AG08395 (cell line): ENCODE results near the gene NOP14.
"Not testable (repeated sequence)": the region's sequence is repeated elsewhere in the genome, so short reads cannot be mapped to it uniquely, and the experiment has no call there.

Experiments
- DNase-seq: peaks from one replicate; pipeline ENCODE4 v3.0.0; 2012; ENCODE audit warnings: mixed read lengths, low spot score

NOP14 gene

DNA sequence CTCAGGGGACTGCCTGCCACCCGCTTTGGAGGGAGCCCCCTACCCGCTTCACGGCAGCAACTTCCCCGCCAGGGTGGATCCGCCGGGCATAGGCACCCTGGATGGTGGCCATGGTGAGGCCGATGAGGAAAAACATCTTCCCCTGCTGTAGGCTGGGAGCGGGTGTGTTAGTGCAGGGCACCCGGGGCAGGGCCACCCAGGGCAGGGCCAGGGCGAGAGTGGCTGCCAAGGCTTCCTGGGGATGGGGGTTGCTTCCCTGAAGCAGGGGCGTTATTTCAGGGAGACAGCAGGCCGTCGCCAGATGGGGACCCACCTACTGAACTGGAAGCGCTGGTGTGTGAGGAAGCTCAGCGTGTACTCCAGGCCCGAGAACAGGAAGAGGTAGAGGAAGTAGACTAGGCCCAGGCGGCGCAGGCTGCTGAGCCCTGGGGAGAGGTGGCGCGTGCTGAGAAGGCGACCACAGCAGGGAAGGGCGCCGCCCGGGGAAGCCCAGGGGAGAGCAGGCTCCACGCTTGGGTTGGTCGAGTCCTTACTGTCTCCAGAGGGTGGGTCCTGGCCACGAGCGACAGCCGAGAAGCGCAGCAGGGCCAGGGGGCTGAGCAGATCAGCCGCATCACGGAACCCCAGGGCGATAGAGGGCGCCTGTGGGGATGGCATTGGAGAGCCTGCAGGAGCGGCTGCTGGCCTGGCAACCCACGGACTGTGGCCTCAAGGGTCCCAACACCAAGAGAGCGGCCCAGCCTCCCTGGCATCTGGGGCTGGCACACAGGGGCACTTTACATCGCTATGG, 31.5 kb downstream of the NOP14 start:
- DNase-seq, result no peak

DNA sequence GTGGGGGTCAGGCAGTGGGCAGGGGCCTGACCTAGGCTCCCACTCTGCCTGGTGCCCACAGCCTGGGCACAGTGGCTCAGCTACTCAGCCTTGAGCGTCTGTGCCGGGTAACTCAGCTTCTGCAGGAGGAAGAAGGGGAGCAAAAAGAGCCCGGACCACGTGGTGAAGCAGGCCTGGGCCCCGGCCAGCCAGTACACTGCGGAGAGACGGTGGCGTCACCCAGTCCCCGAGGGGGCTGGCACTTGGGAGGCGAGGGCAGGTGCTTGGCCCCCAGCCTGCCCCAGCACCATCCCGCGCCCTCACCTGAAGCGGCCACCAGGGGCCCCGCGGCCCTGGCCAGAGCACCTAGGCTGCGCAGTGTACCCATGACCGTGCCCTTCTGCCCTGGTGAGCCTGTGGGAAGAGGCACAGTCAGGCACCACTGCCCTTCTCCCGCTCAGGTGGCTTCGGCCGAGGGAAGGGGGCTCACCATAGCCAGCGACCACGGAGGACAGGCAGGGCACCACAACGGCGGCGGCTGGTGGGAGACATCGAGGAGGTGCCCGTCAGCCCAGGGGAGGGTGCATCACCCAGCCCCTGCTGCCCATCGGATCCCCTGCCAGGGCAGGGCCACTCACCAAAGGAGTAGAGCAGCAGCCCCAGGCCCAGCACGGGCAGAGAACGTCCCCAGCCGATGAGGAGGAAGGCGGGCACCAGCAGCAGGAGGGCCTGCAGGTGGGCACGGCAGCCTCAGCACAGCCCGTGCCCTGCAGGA, 32.3 kb downstream of the NOP14 start:
- DNase-seq, result no peak

DNA sequence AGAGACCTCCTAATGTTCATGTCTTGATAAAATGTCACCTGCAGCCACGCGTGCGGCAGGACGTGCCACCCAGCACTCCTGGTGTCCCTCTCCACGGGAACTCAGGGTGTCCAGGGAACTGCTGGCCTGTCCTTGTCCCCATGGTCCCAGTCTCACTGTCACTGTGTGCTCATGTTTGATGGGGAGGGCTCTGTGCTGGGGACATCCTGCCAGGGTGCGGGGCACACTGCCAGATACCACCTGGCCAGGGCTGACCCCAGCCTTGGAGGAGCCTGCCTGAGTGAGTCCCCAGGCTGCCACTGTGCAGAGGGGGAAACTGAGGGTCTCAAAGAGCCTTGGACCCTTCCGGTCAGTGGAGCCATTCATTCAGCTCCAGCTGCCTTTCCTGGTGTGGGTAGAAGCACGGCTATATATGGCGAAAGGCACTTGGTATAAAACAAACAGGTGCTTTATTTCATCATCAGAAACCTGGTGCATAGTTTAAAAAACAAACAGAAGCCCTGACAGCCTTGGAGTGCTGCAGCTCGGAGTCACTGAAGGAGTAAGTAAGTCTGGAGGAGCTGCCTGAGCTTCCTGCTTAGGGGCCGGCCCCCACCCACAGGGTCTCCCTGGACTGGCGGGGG, 33.0 kb downstream of the NOP14 start:
- DNase-seq, result no peak

DNA sequence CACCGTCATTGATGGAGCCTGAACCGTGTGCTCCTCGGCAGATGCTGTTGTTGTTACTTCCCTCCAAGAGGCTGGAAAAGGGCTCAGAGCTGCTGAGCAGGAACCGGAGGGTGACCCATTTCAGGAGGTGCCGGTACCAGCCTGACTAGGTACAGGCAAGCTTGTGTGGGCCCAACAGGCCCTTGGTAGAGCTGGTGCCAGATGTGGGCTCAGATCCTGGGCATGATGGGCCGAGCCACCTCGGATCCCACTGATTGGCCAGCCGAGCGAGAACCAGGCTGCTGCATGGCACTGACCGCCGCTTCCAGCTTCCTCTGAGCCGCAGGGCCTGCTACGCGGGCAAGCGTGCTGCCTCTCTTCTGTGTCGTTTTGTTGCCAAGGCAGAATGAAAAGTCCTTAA, 33.7 kb downstream of the NOP14 start:
- DNase-seq, result no peak

DNA sequence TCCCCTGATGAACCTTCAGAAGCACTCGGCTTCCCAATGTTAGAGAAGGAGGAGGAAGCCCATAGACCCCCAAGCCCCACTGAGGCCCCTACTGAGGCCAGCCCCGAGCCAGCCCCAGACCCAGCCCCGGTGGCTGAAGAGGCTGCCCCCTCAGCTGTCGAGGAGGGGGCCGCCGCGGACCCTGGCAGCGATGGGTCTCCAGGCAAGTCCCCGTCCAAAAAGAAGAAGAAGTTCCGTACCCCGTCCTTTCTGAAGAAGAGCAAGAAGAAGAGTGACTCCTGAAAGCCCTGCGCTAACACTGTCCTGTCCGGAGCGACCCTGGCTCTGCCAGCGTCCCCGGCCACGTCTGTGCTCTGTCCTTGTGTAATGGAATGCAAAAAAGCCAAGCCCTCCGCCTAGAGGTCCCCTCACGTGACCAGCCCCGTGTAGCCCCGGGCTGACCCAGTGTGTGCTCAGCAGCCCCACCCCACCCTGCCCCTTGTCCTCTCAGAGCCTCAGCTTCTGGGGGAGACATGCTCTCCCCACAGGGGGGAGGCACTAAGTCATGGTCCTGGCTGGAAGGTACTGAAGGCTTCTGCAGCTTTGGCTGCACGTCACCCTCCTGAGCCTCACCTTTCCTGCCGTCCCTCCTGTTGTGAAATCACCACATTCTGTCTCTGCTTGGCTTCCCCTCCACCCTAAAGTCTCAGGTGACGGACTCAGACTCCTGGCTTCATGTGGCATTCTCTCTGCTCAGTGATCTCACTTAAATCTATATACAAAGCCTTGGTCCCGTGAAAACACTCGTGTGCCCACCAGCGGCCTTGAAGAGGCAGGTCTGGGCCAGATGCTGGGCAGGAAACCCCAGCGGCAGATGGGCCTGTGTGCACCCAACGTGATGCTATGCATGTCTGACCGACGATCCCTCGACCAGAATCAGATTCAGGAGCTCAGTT, 34.7 kb downstream of the NOP14 start:
- DNase-seq, result no peak

DNA sequence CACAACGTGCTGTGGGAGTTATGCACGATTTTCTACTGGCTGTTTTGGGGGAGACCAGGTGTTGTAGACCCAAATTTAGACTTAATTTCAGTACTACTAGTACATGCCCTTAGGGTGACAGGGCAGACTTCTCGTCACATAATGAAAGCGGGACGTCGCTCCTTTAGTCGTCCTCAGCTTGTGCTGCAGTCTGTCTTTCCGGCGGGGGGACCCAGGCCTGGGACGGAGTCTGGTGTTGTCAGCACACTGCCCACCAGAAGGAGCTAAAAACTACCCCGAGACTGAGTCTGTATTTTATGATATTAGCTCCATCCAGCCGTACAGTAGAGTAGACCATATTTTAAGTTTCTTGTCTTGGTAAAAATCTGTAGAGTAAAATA, 35.5 kb downstream of the NOP14 start:
- no peak for DNase-seq

DNA sequence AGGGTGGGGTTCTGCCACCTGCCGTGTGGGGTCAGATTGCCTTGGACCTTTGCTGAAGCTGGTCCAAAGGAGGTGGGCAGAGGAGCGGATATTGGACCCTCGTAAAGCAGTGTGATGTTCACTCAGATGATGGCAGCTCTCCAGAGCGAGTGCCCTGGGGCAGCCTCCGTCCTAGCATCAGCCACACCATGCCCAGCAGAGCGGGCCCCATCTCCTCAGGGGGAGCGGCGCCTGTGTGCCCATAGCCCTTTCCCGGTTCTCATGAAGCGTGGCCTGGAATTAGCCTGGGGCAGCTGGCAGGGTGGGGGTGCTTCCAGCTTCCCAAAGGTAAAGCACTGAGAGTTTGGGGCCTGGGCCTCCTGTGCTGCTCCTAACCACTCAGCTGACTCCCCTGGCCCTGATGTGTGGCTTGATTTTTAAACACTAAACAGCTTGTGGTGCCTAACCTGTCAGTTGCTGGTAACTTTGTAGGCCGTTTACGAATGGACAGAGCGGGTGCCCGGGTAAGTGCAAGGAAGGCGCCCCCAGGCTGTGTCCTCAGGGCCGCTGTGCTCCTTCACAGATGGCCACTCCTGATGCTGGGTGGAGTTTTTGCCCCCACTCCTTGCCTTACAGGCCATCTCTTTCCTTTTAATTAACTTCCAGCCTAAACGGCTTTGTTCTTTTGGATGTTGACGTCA, 36.0 kb downstream of the NOP14 start:
- DNase-seq, result no peak

DNA sequence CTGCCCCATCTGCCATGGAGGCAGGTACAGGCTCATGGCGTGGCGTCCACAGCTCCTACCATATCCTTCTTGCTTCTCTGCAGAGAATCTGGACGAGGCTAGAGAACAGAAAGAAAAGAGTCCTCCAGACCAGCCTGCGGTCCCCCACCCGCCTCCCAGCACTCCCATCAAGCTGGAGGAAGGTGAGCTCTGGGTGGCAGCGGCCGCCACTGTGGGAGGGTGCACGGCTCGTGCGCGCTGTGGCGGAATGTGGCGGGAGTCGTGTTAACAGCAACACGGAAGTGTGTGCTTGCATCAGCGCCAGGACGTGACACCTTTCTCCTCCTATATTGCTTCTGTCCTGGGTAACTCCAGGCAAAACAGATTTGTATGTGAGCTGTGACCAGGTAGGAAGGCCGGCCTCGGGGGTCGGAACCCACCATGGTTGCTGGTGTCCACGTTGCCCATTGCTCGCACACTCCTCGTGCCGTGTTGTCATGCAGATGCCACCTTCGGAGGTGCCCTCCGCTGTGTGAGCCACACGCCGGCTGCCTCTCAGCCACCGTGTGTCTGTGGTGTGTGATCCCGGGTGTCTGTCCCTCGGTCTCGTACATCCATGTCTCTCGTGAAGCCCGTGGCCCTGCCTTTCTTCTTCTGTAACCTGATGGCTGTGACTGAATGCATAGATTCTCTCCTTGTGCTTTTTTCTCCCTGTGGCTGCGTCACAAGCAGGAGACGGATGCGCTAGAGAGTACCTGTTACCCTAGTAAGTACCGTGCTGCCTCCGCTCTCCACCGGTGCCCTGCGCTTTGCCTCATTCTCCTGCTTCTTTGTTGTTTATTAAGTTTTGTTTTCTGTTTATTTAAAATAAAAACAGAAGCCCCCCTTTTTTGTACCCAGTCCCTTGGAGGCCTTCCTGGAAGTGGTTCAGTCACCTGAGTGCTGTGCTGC, 37.0 kb downstream of the NOP14 start:
- no peak for DNase-seq

DNA sequence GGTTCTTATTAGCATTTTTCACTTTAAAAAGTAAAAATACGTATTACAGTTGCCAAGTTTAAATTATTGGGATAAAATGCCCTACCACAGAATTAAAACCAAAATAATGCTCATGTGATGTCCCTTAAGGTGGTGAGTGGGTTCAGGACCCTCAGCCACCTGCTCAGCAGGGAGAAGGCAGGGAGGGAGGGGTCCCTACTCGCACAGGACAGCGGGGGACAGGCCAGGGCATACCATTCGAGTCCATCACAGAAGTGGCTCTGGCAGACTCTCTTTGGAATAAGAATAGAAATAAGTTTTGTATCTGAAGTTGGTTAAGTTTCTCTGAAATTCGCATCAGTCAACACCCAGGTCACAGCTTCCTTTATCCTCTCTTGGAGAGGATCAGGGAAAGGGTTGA, 37.7 kb downstream of the NOP14 start:
- no peak for DNase-seq

DNA sequence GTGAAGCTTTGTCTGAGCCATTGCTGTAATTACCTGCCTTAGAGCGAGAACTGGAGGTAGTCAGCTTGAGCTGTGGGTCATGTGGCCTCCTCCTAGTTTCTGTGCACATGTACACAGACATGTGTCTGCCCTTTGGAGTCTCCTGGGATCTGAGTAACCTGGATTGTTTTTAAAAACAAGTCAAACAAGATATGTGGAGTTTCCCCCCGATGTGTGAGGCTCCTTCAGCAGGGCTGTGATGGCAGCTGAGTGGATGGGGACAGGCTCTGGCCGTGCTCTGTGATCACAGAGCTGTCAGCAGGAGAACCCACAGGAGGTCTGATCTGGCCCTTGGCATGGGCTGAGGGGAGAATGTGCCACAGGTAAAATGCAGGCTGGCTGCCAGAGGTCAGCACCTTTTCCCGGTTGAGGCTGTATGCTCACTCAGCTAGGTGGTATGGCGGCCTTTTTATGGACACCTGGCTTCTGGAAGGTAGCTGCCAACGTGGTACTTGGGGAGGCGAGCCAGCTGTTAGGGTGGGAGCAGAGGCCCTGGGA, 38.4 kb downstream of the NOP14 start:
- DNase-seq, result no peak

DNA sequence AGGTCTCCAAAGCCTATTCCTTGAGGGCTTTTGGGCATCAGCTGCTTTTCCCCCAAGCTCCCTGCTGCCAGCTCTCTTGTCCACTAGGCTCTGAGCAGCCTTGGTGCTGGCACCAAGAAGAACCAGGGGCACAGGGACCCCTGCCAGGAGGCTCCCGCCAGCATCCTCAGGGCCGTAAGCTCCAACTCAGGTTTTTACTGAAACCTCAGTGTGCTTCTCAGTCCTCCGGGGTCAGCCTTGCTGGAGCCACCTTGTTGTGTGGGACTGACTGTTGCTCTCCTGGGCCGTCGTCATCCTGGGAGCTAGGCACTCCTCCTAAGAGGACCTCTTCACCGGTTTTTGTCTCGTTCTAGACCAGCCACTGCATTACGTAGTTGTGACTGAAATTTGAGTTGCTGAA, 38.9 kb downstream of the NOP14 start:
- DNase-seq, result no peak

DNA sequence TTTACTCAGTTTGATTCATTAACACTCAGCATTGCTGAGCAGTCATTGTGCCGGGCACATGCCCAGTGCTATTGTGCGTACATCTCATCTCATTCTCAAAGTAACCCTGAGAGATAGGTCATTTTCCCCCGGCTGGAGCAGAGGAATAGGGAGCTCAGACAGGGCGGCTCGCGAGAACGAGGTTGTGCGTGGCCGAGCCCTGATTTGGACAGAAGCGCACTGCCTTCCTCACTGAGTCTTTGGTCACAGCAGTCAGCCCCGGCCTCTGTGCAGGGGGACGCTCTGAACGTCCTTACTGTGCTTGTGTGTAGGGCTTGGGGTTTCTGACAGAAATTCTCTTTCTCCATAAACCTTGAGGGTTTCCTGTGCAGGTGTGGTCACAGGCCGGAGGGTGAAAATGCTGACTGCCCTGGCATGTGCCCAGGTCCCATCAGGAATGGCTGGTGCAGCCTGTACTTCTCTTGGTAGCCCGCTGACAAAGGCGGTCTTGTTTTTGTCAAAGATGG, 39.5 kb downstream of the NOP14 start:
- DNase-seq, result no peak

DNA sequence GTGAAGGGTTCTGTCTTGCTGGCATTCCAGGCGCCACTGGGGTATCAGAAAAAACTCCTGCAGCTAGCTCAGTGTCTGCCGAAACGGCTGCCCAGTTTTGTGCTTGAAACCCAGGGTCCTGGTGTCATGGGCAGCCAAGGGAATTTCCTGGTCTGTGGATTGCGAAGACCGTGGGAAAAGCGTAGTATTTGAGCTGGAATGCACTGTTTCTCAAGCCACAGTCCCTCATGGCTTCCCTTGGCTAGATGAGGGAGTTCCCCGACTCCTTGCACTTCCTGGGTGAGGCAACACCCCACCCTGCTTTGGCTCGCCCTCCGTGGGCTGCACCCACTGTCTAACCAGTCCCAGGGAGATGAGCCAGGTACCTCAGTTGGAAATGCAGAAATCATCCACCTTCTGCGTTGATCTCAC, 40.1 kb downstream of the NOP14 start:
- no peak for DNase-seq

DNA sequence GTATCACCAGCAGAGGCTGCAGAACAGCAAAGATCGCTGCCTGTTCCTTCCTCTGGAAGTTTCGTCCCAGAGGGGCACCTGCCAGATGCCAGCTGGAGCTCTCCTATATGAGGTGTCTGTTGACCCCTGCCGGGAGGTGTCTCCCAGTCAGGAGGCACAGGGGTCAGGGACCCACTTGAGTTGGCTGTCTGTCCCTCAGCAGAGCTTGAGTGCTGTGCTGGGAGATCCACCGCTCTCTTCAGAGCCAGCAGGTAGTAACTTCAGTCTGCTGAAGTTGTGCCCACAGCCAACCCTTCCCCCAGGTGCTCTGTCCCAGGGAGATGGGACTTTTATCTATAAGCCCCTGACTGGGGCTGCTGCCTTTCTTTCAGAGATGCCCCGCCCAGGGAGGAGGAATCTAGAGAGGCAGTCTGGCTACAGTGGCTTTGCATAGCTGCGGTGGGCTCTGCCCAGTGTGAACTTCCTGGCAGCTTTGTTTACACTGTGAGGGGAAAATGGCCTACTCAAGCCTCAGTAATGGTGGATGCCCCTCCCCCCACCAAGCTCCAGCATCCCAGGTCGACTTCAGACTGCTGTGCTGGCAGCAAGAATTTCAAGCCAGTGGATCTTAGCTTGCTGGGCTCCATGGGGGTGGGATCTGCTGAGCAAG, 40.6 kb downstream of the NOP14 start:
- DNase-seq, result not testable (repeated sequence)

DNA sequence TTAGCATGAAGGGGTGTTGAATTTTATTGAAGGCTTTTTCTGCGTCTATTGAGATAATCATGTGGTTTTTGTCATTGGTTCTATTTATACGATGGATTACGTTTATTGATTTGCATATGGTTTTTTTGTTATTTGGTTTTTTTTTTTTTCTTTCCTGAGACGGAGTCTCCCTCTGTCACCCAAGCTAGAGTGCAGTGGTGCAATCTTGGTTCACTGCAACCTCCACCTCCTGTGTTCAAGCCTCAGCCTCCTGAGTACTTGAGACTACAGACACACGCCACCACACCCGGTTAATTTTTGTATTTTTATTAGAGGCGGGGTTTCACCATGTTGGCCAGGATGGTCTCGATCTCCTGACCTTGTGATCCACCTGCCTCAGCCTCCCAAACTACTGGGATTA, 44.5 kb downstream of the NOP14 start:
- DNase-seq, result not testable (repeated sequence)

DNA sequence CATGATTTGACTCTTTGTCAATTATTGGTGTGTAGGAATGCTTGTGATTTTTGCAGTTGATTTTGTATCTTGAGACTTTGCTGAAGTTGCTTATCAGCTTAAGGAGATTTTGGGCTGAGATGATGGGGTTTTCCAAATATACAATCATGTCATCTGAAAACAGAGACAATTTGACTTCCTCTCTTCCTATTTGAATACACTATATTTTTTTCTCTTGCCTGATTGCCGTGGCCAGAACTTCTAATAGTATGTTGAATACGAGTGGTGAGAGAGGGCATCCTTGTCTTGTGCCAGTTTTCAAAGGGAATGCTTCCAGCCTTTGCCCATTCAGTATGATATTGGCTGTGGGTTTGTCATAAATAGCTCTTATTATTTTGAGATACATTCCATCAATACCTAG, 44.9 kb downstream of the NOP14 start:
- not testable (repeated sequence) for DNase-seq

DNA sequence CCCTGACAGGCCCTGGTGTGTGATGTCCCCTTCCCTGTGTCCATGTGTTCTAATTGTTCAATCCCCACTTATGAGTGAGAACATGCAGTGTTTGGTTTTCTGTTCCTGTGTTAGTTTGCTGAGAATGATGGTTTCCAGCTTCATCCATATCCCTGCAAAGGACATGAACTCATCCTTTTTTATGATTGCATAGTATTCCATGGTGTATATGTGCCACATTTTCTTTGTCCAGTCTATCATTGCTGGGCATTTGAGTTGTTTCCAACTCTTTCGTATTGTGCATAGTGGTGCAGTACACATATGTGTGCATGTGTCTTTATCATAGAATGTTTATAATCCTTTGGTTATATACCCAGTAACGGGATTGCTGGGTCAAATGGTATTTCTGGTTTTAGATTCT, 46.5 kb downstream of the NOP14 start:
- DNase-seq, result not testable (repeated sequence)

DNA sequence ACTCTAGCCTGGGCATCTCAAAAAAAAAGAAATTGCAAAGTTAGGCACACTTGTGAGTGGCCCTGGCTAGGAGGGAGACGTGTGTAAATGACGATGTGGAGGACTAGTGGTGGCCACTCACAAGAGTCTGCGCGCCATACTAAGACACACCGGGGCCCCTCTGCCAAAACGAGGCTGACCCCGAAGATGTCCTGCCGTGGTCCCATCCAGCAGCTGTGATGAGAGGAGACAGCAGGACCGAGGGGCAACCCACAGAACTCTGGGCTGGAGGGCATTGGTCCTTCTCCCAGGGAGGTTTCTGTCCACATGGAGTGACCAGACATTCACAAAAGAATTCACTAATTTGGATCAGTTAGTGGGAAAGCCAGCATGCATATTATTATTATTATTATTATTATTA, 47.4 kb downstream of the NOP14 start:
- DNase-seq, result no peak
